Fibroblast of pulmonary artery (primary cell): Measurements from ENCODE around the gene MSI1.

ENCODE experiments used
- DNase-seq: peaks from one replicate; pipeline ENCODE4 v3.0.0-alpha.2; 2010; ENCODE audit warnings: low read depth
- H3K4me3 ChIP-seq: replicated peaks from 2 replicates; pipeline ENCODE4 v1.5.1; 2011; ENCODE audit warnings: low read depth, mild to moderate bottlenecking, control low read depth, low read length, moderate library complexity
- CTCF ChIP-seq: IDR thresholded peaks from 2 replicates; pipeline ENCODE4 v1.5.1; 2011; ENCODE audit warnings: mild to moderate bottlenecking, control low read depth, low read length, inconsistent platforms; ENCODE audit errors: missing control alignments

MSI1 gene

DNA sequence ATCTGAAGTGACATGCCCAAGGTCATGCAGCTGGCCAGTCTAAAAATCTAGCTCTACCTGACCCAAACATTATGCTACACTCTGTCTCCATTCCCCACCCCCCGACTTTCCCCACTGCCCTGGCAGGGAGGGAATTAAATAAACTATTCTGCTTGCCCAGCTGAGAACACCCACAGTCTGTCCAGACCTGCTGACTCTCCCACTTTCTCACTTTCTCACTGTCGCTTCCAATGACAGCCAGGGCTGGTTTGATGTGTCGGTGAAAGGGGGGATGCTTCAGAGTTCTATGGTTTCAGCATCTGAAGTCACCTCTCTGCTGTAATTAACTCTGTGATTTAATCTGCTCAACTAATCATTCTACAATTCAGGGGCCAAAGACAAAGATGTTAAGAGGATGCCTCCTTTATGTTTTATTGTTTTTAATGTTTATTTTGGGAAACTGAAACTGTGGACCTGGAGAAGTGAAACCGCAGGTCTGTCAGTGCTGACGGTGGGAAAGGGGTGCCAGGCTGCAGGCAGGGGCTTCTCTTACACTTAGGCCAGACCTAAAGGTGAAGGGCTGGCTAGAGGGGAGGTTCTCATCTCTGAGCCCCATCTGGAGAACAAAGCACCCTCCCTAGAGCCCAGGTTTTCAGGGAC, 8.1 kb upstream of the MSI1 start:
- no peak for DNase-seq
- no peak overlapping the region for H3K4me3 ChIP-seq
- TF ChIP-seq CTCF = no peak

- no peak overlapping the region for H3K4me3 ChIP-seq
- TF ChIP-seq CTCF = no peak
- no peak for DNase-seq
These were observed 7.5 kb upstream of the MSI1 start for GRCh38 chr12:120376416-120376815.

DNA sequence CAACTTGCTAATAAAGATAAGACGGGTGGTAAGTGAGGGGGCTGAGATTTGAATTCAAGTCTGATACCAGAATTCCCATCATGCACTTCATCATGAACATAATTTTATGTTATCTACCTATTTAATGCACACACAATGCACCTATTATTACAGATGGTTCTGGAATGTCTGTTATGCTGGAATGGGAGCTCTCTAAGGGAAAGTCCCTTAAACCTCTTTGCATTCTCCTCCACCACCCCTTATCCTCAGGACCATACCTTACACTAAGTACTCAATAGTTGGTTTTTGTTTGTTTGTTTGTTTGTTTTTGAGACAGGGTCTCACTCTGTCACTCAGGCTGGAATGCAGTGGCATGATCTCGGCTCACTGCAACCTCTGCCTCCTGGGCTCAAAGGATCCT, 7.0 kb upstream of the MSI1 start:
- no peak for DNase-seq
- no peak for TF ChIP-seq CTCF

GRCh38 chr12:120373683-120374082, 4.7 kb upstream of the MSI1 start:
- TF ChIP-seq CTCF = no peak
- H3K4me3 ChIP-seq = no peak overlapping the region
- DNase-seq = no peak

More for the DNA sequence above, 7.0 kb upstream of the MSI1 start:
- H3K4me3 ChIP-seq = no peak overlapping the region

GRCh38 chr12:120370343-120371243, 1.6 kb upstream of the MSI1 start:
- no peak for DNase-seq
- TF ChIP-seq CTCF = no peak
- no peak overlapping the region for H3K4me3 ChIP-seq

DNA sequence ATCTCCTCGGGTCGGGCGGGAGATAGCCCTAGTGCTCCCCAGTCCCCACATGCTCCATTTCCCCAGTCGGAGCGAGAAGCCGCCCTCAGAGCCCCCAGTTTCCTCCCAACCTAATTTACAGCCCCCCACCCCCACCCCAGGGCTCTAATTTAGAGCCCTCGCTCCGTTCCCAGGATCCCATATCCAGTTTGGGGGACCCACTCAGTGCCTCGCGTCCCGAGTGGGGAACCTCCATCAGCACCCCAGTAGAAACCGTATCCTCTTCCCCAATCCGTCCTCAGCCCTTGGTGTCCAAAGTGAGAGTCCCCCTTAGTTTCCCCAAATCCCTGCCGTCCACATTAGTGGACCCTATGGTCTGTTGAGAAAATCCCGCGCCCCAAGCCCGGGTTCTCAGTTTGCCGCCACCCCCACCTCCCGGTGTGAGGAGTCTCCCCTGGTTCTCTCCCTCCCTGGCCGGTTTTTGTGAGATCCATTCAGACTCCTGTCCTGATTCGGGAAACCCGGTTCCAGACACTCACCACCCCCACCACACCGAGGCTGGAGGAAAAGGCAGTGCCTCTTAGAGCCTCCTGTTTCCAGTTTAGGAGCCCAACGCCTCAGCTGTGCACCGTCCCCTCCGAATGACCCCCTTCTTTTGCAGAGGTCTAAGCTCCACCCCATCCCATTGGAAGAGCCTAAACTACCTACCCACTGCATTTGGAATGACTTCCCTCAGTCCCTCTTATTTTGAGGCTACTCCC, 809 bp upstream of the MSI1 start:
- TF ChIP-seq CTCF = no peak
- no peak overlapping the region for H3K4me3 ChIP-seq
- DNase-seq = no peak
